GM18861 (cell line): ENCODE measurements around the gene RSPRY1.
"Not testable (repeated sequence)": the region's sequence is repeated elsewhere in the genome, so short reads cannot be mapped to it uniquely, and the experiment has no call there.

Experiments
- ATAC-seq: cut with Tn5 transposase; IDR thresholded peaks from one replicate; pipeline ENCODE4 v1.9.1; 2021; ENCODE audit not compliant: unreplicated experiment

The RSPRY1 gene

DNA sequence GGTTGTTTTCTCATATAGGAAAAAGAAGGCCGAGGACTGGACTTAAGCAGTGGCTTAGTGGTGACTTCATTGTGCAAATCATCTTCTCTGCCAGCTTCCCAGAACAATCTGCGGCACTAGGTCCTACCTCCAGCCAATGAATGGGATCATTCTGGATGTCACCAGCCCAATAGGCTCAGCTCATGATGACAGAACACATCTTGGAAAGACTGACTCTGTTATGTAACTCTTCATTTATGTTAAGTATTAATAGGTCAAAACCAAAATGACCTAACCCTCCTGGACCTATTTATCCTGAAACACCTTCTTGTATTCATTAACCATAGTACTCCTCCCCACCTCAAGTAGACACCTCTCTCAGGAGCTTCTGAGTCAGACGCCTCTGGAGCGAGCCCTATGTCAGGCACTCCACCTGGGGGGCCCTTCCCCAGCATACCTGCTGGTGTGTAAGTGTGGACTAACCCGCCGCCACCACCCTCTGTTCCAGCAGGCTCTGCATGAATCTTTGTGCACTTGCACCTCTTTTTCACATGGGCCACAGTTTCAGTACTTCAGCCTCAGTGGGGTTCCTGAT lies 66.1 kb downstream of the RSPRY1 start:
- ATAC-seq = no peak

- no peak for ATAC-seq
These were observed 67.3 kb downstream of the RSPRY1 start for GRCh38 chr16:57253466-57253865.

DNA sequence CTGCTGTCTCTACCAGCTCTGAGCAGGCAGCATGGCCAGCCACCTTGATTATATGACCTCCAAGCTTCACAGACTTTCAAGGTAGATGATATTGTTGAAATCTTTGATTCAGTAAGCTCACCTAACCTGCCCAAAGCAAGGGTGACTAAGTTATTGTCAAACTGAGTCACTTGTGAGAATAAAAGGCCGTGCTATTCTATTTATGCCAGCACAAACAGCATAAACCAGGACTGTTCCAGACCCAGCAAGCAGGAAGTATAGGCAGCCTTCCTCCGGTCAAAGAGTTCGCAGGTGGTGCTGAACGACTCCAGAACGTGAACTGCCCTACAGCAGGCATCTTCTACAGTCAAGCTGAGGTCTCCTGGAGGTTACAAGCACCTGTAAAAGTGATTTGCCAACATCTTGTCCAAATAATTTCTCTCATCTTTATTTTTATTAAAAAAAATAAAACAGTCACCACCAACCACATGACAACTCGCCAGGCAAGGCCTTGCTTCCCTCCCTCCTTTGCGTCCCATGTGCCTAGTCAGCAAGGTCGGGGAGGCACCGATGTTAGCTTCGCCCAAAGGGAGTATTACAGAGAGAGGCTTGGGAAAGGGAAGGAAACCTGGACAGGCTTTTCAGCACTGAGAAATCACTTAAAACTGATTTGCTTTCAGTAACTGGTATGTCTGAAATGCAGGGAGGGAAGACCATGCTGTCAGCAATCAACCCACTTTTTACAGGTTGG lies 69.7 kb downstream of the RSPRY1 start:
- ATAC-seq = no peak

GRCh38 chr16:57256601-57257395 lies 70.7 kb downstream of the RSPRY1 start:
- no peak for ATAC-seq

DNA sequence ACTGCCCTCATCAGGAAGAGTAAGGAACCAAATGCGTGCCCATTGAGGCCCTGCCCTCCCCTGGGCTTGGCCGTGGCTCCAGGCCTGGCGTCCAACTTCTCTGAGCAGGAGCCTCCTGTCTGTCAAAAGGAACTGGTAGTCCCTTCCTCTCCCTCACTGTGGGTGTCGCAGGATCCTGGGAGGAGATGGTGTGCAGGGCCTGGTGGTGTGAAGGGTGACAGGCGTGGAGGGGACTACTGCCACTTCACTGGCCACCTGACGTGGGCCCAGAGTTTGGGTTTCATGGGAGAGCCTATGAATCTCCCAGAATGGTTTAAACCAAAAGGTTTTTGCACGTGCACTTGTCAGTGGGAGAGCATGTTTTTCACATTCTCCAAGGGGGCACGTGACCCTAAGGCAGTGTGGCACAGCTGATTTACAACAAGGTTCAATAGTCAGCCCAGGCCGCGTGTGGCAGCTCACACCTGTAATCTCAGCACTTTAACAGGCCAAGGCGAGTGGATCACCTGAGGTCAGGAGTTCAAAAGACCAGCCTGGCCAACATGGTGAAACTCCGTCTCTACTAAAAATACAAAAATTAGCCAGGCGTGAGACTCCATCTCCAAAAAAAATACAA lies 71.4 kb downstream of the RSPRY1 start:
- ATAC-seq = no peak

DNA sequence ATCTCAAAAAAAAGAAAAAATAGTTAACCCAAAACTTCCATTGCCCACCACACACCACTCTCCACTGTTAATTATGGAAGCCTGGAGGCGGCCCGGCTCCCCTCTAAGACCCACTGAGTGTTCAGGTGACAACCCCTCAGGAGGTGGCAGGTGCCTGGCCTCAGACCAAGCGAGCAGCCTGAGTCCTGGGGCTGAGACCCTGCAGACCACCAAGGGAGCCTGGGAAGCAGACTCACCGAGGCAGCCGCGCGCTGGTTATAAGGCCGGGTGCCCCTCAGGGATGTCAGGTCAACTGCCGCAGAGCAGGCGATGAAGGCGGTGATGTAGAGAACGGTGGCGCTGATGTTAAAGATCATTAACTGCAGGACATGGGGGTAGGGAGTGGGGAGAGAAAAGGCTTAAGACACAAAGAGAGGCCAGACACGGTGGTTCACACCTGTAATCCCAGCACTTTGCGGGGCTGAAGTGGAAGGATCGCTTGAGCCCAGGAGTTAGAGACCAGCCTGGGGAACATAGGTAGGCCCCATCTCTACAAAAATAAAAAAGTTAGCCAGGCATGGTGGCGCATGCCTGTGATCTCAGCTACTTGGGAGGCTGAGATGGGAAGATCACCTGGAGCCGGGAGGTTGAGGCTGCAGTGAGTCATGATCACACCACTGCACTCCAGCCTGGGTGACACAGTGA lies 72.2 kb downstream of the RSPRY1 start:
- ATAC-seq = no peak

GRCh38 chr16:57258910-57259475 lies 72.9 kb downstream of the RSPRY1 start:
- no peak for ATAC-seq

- no peak for ATAC-seq
These were observed 74.3 kb downstream of the RSPRY1 start for GRCh38 chr16:57260294-57260929.

GRCh38 chr16:57261806-57262205 lies 75.7 kb downstream of the RSPRY1 start:
- ATAC-seq = no peak

- no peak for ATAC-seq
These were observed 76.9 kb downstream of the RSPRY1 start for GRCh38 chr16:57262841-57263540.

DNA sequence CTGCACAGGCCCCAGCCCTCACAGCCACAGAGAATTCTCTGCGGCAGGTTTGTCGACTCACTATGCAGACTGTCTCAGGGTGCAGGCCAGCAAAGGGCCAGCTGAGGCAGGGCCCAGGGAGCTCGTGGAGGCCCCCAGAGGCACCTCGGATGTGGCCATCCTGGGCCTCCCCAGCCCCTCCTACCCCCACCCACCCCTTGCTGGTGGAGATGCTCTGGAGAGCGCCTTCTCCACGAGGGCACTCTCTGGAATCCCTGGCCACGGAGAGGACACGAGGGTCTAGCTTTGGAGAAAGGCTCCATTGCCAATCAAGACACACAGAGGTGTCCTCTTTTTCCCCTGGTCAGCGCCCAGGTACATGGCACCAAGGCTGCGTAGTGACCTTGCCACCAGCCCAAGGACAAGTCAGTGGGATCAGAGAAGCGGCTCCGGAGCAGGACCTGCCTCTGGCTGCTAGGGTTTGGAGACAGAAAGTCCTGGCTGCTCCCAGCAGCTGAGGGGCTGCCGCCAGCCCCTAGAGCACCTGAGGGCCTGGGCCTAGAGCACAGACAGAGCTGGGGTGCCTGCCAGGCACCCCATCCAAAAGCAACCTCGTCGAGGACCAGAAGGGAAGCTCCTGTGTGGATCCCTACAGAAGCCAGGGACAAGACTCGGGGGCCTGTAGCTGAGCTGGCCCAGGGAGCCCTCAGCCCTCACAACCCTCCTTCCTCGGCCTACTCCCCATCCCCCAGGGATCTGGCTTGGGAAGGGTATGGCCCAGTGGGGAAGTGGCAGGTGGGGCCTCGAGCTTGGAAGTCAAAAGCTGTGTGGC lies 77.6 kb downstream of the RSPRY1 start:
- ATAC-seq = no peak

DNA sequence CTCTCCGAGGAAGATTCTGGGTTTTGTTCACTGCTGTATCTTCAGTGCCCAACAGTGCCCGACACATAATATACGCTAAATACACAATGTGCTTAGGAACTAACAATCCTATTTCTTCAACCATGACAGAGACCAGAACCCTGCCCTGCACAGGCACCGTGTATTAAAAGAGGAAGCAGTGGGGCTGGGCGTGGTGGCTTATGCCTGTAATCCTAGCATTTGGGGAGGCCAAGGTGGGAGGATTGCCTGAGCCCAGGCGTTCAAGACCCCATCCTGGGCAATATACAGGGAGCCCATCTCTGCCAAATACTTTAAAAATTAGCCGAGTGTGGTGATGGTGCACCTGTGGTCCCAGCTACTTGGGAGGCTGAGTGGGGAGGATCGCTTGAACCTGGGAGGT lies 78.3 kb downstream of the RSPRY1 start:
- ATAC-seq = no peak

- ATAC-seq = no peak
These were observed 78.8 kb downstream of the RSPRY1 start for GRCh38 chr16:57264950-57265371.

DNA sequence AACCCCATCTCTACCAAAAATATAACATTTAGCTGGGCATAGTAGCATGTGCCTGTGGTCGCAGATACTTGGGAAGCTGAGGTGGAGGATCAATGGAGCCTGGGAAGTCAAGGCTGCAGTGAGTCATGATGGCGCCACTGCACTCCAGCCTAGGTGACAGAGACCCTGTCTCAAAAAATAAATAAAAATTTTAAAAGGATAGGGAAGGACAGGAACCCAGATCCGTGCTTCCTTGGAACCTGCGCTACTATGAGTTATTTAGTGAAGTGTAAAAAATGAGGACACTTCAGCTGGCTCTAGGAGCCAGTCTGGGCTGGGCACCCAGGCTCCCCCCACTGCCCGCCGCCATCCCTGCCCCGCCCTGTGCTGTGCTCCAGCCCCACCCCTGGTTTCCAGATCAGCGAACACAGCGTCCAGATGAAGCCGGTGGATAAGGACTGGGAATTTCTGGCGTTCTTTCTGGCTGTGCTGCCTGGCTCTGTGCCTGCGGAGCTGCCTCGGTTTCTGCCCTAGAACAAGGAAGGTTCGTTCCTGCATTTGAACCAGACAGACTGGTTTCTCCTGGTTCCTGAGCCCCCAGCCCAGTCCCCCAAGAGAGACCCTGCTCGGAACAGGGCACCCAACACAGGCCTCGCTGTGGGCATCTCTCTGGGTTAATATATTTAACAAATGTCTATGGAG lies 79.9 kb downstream of the RSPRY1 start:
- ATAC-seq = no peak

- ATAC-seq = no peak
These were observed 80.6 kb downstream of the RSPRY1 start for GRCh38 chr16:57266531-57267260.

GRCh38 chr16:57267343-57267742 lies 81.2 kb downstream of the RSPRY1 start:
- not testable (repeated sequence) for ATAC-seq
